Lung microvascular endothelial cell (primary cell): ENCODE data around the gene SLCO2A1. TPM values are rescaled to one million over a fixed set of nuclear protein-coding genes. Genes with fewer than 3 reads are reported as not detected.

ENCODE experiments used
- DNase-seq, 2 donors: peaks; one replicate each; pipeline versions ENCODE4 v3.0.0 to v3.0.0-alpha.2; 2010; ENCODE audit warnings: low read depth in 2 of 2
- total RNA-seq: library from RNA; depleted of rRNA; stranded (reverse); fragments of >200 nt; gene quantifications from 2 replicates; pipeline ENCODE4 v1.2.1, GENCODE V29; 2014

Gene SLCO2A1
- total RNA-seq, 1 donor from 2014 or later: 7.9 TPM

DNA sequence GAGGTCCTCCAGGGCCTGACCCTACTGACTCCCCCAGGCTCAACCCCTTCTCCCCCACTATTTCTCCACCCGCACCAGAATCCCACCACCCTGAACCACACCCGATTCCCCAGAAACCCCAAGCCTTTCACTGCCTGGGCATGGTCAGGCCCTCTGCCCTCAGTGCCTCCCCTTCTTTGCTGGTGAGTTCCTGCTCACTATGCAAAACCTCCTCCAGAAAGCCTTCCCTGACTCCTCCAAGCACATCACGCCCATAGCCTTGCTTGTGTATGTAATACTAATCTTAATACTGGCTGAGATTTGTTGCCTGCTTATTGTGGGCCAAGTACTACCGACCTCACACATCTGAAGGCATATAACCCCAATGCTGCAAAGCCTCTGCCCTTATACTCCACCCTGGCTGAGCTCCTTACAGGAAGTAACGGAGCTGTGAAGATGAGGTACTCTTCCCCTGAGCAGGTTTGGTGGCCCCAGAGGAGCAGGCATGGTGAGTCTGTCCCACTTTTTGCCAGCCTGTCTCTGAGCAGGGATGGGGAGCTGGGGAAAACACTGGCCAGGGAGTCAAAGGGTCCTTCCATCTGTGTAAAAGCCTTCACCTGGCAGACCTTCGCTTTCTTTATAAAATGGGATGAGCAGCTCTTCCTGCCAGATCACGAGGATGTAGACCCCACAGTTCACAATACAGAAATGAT is 143.5 kb downstream of the SLCO2A1 start:
- no peak for DNase-seq

DNA sequence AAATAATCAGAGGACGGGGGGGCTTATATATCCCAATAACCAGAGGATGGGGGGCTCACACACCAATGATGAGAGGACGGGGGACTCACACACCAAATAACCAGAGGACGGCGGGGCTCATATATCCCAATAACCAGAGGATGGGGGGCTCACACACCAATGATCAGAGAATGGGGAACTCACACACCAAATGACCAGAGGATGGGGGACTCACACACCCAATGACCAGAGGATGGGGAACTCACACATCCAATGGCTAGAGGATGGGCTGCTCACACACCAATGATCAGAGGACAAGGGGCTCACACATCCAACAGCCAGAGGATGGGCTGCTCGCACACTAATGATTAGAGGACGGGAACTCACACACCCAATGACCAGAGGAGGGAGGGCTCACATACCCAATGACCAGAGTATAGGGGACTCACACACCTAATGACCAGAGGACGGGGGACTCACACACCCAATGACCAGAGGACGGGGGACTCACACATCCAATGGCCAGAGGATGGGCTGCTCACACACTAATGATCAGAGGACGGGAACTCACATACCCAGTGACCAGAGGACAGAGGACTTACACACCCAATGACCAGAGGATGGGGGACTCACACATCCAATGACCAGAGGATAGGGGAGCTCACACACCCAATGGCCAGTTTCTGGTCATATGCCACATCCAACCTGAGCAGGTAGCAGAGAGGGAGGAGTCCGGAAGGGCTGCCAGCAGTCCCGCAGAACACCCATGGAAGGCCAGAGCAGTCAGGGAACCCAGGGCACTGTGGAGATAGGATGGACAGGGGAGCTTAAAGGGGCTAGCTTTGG is 144.6 kb downstream of the SLCO2A1 start:
- no peak for DNase-seq

DNA sequence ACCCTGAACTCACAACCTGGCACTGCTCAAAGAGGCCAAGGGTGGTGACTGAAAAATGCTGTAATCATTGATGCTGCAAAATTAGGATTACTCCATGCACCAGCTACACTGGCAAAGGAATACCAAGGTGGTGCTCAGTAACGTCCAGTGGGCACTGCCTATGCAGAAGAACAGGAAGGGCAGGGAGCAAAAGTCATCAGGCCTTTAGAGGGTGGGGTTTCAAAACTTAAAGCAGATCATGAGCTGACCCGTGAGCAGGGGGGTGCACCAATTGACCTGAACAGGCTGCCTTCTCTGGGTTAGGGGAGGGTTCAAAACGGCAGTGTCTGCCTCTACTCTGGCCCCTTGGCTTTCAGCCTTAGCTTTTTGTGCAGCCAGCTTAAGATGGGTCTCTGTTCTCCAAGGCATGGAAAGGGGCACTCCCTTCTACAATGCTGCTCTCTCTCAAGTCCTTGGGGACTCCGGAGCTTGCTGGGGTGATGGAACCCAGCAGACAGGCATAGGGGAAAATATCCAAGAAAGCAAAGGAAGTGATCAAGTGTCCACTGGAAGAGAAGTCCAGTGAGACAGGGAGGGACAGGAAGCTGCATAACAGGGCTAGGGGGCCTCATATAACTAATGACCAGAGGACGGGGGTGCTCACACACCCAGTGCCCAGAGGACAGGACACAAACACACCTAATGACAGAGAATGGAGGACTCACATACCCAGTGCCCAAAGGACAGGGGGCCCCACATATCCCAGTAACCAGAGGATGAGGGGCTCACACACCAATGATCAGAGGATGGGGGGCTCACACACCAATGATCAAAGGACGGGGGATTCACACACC is 145.5 kb downstream of the SLCO2A1 start:
- no peak for DNase-seq

DNA sequence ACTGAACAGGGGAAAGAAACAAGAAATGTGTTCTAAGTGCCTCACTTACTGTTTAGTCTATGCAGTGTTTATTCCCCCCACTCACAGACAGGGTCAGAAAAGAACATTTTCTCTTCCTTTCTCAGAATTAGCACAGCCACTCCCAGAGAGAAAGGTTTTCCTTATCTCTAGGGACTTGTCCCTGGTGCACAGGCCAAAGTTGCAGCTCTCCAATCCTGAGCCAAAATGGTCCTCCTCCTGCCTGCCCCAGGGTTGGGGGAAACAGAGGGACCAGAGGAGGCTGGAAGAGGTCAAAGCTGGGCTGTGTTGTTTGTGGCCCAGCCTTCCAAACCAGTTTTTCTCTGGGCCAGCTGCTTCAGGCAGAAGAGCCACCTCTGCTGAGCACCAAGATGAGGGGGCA is 146.1 kb downstream of the SLCO2A1 start:
- DNase-seq: no peak

DNA sequence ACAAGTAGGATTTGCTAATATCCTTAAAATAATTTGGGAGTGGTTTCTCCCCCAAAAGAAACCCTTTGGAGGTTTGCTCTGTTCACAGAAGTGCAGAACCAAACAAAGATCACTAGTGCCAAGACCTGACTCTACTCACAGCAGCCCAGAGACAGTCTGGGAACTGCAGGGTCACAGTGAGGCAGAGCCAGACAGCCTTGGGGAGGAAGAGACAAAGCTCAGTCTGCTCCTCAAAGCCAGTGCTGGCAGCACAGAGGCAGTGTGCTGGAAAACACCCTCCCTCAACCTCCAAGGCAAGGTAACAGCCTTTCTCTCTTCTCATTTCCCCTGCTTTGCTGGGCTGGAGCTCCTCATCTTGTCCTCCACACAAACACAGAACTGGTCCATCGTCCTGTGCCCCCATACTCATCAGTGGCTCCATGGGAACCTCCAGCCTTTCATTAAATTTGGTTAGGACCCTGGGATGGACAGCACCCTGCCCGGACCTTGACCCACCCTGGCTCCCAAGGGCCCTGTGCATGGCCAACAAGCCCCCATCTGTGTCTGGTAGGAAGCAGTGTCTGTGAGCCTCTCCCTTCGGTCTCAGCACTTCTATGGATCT is 146.6 kb downstream of the SLCO2A1 start:
- no peak for DNase-seq

DNA sequence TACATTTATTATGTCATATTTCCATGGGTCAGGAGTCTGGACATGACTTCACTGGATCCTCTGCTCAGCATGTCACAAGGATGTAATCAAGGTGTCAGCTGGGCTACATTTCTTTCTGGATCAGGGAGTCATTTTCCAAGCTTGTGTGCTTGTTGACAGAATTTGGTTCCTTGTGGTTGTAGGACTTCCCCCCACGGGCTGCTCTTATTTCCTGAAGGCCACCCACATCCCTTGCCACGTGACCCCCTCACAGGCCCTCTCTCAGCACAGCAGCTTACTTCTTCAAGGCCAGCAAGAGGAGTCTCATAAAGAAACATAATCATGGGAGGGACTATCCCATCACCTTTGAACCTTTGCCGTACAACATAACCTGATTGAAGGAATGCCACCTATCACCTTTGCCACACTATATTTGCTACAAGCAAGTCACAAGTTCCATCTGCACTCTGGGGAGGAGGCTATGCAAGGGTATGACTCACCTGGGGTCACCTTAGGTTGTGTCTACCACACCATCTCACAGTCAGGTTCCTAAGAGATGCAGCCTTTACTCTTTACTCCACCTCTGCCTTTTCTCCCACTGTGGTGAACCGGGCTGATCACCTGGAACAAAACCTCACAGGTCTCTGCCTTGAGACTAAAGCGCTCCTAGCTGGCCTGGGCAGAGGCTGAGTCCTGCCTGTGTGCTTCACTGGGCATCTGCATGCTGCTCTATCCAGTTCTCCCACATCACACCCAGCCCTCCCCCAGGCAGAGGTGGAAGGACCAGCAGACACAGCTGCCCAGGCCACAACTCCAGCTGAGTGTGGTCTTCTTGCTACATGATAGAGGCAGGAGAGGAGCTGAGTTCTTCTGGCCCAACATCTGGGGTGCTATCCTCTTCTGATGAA is 147.5 kb downstream of the SLCO2A1 start:
- no peak for DNase-seq

DNA sequence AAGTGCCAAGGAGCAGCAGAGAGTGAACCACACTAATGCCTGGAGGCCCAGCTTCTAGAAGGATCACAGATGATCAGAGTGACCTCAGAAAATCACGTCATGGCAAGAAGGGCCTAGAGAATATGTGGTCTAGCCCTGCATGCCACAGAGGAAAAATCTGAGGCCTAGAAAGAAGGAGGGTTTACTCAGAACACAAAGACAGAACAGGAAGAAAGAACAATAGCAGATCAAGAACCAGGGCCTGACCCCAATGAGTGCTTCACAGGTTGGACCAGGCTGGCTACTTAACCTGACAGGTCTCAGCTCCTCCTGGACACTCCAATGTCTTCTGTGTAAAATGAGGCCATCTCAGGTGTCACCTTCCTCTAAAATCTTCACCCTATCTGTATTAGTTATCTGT is 148.2 kb downstream of the SLCO2A1 start:
- DNase-seq: no peak

DNA sequence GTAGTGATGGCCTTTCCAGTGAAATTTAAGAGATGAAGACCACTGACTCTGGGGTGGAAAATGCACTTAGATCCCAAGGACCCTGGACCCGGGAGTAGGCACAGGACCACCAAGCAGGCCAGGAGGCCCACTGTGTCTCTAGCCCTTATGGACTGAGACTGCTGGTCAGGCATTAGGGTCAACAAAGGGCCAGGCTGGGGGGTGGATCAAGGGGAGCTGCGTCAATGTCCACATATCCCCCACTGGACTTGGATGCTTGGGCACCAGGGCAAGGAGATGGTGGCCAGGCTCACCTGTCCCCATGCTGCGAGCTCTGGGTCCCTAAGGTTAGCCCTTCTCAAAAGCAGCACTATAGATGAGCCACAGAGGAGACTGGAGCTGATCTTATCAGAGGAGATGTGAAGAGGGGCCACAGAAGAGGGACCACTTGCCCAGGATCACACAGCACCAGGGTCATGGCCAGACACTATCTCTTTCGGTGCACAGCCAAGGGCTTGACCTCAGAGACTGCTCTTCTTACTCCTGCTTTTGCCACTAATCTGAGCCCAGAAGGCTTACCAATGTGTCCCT is 148.8 kb downstream of the SLCO2A1 start:
- DNase-seq: no peak

DNA sequence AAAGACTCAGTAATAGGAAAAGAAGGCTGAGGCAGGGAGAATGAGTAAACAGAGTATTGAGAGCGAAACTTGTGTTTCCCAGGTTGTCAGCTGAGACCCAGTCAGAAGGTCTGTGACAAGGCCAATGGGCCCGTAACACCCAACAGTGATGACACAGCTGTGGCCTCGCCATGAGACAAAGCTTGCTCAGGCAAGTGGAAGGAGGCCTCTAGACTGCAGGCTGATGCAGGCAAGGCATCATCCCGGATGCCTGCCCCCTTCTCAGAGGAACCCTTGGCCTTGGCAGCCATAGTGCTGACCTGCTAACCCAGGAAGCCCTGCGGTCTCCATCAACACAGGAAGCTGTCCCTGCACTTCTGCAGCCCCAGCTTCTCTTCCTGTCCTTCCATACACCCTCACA is 149.4 kb downstream of the SLCO2A1 start:
- no peak for DNase-seq

DNA sequence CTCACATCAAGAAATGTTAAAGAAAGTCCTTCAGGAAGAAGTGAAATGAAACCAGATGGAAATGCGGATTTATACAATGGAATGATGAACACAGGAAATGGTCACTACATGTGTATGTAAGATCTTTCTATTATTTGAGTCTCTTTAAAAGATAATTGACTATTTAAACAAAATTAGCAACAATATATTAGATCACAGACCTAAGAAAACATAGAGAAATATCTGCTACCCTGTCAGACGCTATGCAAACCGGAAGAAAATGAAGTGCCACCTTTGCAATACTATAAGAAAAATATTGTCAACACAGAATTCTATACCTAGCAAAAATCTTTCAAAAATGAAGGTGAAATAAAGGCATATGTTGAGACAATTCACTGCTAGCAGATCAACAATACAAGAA is 151.2 kb downstream of the SLCO2A1 start:
- DNase-seq: no peak

Other genes with a start within 250 kb of the SLCO2A1 start
- gene SRPRB, start 224.1 kb downstream of the SLCO2A1 start, total RNA-seq: 45.1 and 70.2 TPM in 2 replicates
- gene RAB6B, start 134.0 kb downstream of the SLCO2A1 start, total RNA-seq: 0.65 and 2.2 TPM in 2 replicates
- 61.5 and 99.6 TPM in 2 replicates for gene RYK, start 220.9 kb upstream of the SLCO2A1 start, total RNA-seq